ENCODE measurements around the gene IMMP2L. TPM values are rescaled to one million over a fixed set of nuclear protein-coding genes. Genes with fewer than 3 reads are reported as not detected.

Gene IMMP2L
- polyA plus RNA-seq, 1 experiment, result 5.8 TPM

DNA sequence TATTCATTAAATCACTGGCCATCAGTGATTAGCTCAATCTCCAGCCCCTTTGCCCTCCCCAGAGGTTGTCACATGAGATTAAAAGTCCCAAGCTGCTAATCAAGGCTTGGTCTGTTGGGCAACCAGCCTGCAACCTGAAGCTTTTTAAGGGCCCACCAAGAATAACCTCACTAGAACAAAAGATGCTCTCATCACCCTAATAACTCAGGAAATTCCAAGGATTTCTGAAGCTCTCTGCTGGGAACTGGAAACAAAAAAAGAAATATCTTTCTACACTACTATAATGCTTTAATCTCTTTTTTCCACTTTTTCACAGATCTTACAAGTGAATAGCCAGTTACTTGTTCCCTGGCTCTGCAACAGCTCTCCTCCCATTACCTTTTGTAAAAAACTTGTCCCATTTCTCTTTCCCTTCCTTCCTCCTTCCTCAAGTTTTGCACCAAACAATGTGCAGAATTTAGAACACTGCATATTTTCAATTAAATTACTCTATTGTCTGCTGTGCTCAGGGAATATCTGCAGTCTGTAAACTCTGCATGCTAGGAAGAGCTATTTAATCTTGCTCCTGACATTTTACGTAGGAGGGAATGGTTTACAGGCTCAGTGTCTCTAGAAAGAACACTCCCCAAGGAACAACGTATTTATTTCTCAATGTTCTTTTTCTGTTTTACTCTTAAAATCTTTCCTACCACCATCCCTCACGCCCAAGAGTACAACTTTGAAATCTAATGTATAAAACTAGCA, 169.1 kb downstream of the IMMP2L start:
- Histone ChIP-seq H3K27me3 (ENCODE audit: control insufficient read depth, insufficient read depth, low read length) (no peaks in the 10 kb centered on the region), H3K4me3 (ENCODE audit: low read depth, low read length) (no peak overlapping the region), H3K36me3 (ENCODE audit: control insufficient read depth, insufficient read depth, low read length) (no peaks in the 10 kb centered on the region)
- no peak for TF ChIP-seq CTCF (IDR thresholded peaks at IDR 0.05; ENCODE audit: insufficient read depth, low read depth, low read length)
- POLR2A ChIA-PET, result interaction anchor here (0.7 kb wide), 1 partner anchor 9 kb away, joined by 3 read pairs; no protein-coding TSS in a partner anchor
- CTCF ChIA-PET, result interaction anchor here (1.4 kb wide), 1 partner anchor 17 kb away, joined by 3 read pairs; no protein-coding TSS in a partner anchor
- DNase-seq (ENCODE audit: low read depth), result no peak

DNA sequence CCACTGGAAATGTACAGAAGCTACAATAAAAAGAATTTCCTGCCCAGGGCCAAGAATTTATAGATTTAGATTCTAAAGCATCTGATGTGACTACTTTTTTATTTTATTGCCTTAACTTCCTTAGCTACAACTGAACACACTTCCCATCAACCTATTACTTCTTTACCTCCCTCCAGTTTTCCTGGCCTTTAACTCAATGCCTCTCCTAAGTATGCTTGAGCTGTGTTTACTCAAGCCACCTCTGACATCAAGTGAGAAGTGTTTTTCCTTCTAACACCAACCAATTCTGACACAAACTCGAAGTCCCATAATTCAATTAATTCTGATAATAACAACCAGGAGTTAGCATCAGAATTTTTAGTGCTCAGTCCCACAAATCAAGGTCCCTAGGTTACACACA, 170.0 kb downstream of the IMMP2L start:
- POLR2A ChIA-PET, result interaction anchor here (0.7 kb wide), 1 partner anchor 8 kb away, joined by 3 read pairs; no protein-coding TSS in a partner anchor
- no peaks in the 10 kb centered on the region for H3K36me3 ChIP-seq (ENCODE audit: control insufficient read depth, insufficient read depth, low read length)
- H3K4me3 ChIP-seq (ENCODE audit: low read depth, low read length), result no peak overlapping the region
- no peak for DNase-seq (ENCODE audit: low read depth)
- CTCF ChIA-PET, result interaction anchor here (1.4 kb wide), 1 partner anchor 16 kb away, joined by 3 read pairs; no protein-coding TSS in a partner anchor
- H3K27me3 ChIP-seq (ENCODE audit: control insufficient read depth, insufficient read depth, low read length), result no peaks in the 10 kb centered on the region
- no peak for TF ChIP-seq CTCF (IDR thresholded peaks at IDR 0.05; ENCODE audit: insufficient read depth, low read depth, low read length)

DNA sequence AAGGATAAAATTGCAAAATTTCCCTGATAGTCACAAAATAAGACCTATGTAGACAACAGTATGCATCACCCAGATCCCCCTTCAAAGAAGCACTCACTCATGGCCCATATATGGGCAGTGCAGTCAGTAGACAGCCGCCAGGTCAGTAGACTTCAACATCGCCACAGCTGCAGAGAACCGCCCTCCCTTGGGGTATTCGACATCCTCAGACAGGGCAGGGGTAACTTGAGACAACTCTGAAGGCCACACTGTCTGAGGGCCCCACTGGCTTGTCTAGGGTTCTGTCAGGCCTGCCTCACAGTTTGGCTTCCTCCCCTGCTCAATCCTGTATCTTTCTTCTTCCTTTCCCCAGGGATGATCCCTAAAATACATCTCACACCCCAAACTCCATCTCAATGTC, 172.3 kb downstream of the IMMP2L start:
- Histone ChIP-seq H3K4me3 (ENCODE audit: low read depth, low read length) (no peak overlapping the region), H3K27me3 (ENCODE audit: control insufficient read depth, insufficient read depth, low read length) (no peaks in the 10 kb centered on the region), H3K36me3 (ENCODE audit: control insufficient read depth, insufficient read depth, low read length) (no peaks in the 10 kb centered on the region)
- ChIA-PET CTCF (no interaction called here), POLR2A (no interaction called here)
- TF ChIP-seq CTCF (IDR thresholded peaks at IDR 0.05; ENCODE audit: insufficient read depth, low read depth, low read length), result no peak
- no peak for DNase-seq (ENCODE audit: low read depth)

GRCh38 chr7:111388912-111389311, 173.4 kb downstream of the IMMP2L start:
- POLR2A ChIA-PET, result no interaction called here
- Histone ChIP-seq H3K4me3 (ENCODE audit: low read depth, low read length) (no peak overlapping the region), H3K36me3 (ENCODE audit: control insufficient read depth, insufficient read depth, low read length) (no peaks in the 10 kb centered on the region), H3K27me3 (ENCODE audit: control insufficient read depth, insufficient read depth, low read length) (no peaks in the 10 kb centered on the region)
- no peak for TF ChIP-seq CTCF (IDR thresholded peaks at IDR 0.05; ENCODE audit: insufficient read depth, low read depth, low read length)
- no peak for DNase-seq (ENCODE audit: low read depth)
- CTCF ChIA-PET, result no interaction called here

DNA sequence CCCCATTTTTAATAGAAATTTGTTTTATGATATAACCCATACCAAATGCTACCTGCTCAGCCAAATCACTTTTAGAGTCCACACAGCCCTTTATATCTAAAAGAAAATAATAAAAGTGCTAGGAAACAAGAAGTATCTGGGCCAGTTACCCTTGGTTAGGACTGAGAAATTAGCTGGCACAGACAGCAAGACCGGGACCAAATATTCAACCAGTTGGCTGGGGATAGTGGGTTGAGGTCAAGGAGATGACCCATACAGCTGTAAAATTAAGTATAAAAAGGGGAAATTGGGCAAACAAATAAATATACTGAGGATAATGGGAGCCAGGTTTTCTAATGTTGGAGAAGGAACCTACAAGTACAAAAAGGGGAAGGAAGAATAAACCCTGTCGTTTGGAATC, 174.3 kb downstream of the IMMP2L start:
- no peaks in the 10 kb centered on the region for H3K36me3 ChIP-seq (ENCODE audit: control insufficient read depth, insufficient read depth, low read length)
- DNase-seq (ENCODE audit: low read depth), result no peak
- TF ChIP-seq CTCF (IDR thresholded peaks at IDR 0.05; ENCODE audit: insufficient read depth, low read depth, low read length), result no peak
- ChIA-PET POLR2A (no interaction called here), CTCF (no interaction called here)
- H3K27me3 ChIP-seq (ENCODE audit: control insufficient read depth, insufficient read depth, low read length), result no peaks in the 10 kb centered on the region
- no peak overlapping the region for H3K4me3 ChIP-seq (ENCODE audit: low read depth, low read length)
